ENCODE measurements around the gene PRDX2.

Gene PRDX2

GRCh38 chr19:12782174-12782423, 19.5 kb downstream of the PRDX2 start:
- TF ChIP-seq CTCF (IDR thresholded peaks at IDR 0.05; ENCODE audit: low read depth, low read length), result no peak
- peak overlapping the region; percentile 53 for H3K4me3 ChIP-seq (ENCODE audit: low read depth, low read length)

- H3K4me3 ChIP-seq (ENCODE audit: low read depth, low read length), result peak overlapping the region; percentile 64
- TF ChIP-seq CTCF (IDR thresholded peaks at IDR 0.05; ENCODE audit: low read depth, low read length), result no peak
Observed at GRCh38 chr19:12779162-12779993, 22.2 kb downstream of the PRDX2 start.

GRCh38 chr19:12778905-12779161, 22.8 kb downstream of the PRDX2 start:
- H3K4me3 ChIP-seq (ENCODE audit: low read depth, low read length), result peak overlapping the region; percentile 64
- no peak for TF ChIP-seq CTCF (IDR thresholded peaks at IDR 0.05; ENCODE audit: low read depth, low read length)

- TF ChIP-seq CTCF (IDR thresholded peaks at IDR 0.05; ENCODE audit: low read depth, low read length), result no peak
- peak overlapping the region; percentile 64 for H3K4me3 ChIP-seq (ENCODE audit: low read depth, low read length)
Observed at GRCh38 chr19:12778017-12778904, 23.3 kb downstream of the PRDX2 start.

- H3K4me3 ChIP-seq (ENCODE audit: low read depth, low read length), result peak overlapping the region; percentile 64
- peak; percentile 79 for TF ChIP-seq CTCF (IDR thresholded peaks at IDR 0.05; ENCODE audit: low read depth, low read length)
Observed at GRCh38 chr19:12777217-12778016, 24.2 kb downstream of the PRDX2 start.

- TF ChIP-seq CTCF (IDR thresholded peaks at IDR 0.05; ENCODE audit: low read depth, low read length), result no peak
- H3K4me3 ChIP-seq (ENCODE audit: low read depth, low read length), result peak within 1 kb of the TSS; percentile 74
Observed at GRCh38 chr19:12774588-12775555, 26.7 kb downstream of the PRDX2 start, which contains the start of gene HOOK2. Gene HOOK2 (minus strand): TSS chr19:12775552. CDS start chr19:12775449, 103 bp downstream.
